Islet of Langerhans (tissue), 1 donor: ENCODE measurements around the gene TPCN1.

ENCODE experiments used
- FAIRE-seq: peaks from one replicate; lab custom pipeline; 2011; peaks lifted over from hg19 to GRCh38; lab: Jason Lieb, UNC

TPCN1 gene

DNA sequence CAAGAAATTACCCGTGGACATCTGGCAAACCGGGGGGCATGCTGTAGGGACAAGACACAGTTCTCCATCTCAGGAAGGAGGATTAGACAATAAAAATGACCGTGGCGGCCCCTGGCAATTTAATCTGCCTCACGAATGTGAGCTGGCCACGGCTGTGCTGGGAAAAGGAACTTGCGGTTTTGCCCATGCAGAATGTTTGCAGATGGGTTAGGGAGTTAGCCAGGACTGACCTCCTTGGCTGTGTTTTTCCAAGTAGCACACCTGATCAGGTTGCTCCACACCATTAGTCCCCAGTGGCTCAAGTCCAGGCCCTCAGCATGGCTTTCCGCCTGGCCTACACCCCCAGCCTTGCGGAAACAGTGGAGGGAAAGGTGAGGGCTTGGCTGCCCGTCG is 20.8 kb downstream of the TPCN1 start:
- no peak for FAIRE-seq

DNA sequence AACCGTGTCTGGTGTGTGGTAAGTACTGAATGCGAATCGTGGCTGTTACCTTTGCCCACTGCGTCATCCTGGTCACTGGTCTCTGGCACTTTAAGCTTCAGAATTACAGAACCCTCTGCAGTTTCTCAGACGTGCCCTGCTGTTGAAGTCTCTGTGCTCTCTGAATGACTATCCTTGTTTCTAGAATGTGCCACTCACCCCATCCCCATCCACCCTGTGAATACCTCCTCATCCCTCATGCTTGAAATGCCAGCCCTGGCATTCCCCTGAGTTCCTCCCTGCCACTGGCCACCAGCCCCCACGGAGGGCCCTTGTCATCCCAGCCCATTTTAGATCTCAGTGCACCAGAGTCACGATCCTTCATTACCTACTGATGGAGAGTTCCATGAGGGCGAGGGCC is 21.3 kb downstream of the TPCN1 start:
- no peak for FAIRE-seq

DNA sequence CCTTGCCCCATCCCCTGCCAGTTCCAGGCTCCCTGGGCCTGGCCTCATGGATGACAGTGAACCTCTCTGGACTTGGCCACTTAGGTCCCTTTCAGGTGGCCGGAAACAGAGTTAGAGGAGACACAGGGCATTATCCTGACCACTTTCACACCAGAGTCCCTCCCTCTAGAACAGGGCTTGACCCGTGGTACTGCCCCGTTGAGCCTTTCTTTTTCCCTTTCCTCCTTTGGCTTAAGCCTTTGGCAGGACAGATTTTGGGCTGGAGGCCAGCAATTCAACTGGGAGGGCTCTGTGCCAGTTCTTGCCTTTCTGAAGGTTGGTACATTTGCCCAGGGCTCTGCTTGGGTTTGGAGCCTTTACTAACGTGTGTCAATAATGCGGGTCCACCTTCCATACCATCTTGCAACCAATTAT is 22.8 kb downstream of the TPCN1 start:
- FAIRE-seq = no peak

GRCh38 chr12:113244478-113244958 is 23.3 kb downstream of the TPCN1 start:
- no peak for FAIRE-seq

- peak; percentile 68 for FAIRE-seq
Measured at GRCh38 chr12:113245695-113246477, 24.6 kb downstream of the TPCN1 start.

DNA sequence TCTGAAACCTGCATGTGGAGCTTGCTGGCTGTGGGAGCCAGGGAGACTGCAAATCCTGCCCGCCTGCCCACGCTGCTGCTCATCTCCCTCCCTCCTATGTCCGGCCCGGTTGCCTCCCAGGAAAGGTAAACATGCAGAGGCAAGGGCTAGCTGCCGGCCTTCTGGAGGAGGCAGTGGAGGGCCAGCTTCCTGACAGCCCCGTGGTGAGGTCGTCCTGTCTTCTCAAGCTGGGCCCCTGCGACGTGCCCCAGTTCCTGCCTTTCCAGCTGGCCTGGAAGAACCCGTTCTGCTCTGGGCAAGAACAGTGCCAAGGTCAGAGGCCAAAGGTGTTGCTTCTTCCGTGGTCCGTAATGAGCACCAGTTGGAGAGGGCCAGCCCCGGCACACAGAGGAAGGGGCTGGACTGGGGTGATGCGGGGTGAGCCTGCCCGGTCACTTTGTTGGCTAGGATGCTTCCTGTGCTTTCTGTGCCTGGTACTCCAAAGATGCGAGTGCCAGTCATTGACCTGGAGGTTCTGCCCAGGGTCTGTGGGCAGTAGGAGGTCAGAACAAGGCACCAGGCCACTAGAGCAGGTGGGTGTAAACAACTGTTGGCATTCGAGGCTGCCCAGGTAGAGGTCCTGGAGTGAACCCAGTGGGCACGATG is 25.3 kb downstream of the TPCN1 start:
- no peak for FAIRE-seq

- FAIRE-seq = no peak
Measured at GRCh38 chr12:113247123-113248050, 26.1 kb downstream of the TPCN1 start.

DNA sequence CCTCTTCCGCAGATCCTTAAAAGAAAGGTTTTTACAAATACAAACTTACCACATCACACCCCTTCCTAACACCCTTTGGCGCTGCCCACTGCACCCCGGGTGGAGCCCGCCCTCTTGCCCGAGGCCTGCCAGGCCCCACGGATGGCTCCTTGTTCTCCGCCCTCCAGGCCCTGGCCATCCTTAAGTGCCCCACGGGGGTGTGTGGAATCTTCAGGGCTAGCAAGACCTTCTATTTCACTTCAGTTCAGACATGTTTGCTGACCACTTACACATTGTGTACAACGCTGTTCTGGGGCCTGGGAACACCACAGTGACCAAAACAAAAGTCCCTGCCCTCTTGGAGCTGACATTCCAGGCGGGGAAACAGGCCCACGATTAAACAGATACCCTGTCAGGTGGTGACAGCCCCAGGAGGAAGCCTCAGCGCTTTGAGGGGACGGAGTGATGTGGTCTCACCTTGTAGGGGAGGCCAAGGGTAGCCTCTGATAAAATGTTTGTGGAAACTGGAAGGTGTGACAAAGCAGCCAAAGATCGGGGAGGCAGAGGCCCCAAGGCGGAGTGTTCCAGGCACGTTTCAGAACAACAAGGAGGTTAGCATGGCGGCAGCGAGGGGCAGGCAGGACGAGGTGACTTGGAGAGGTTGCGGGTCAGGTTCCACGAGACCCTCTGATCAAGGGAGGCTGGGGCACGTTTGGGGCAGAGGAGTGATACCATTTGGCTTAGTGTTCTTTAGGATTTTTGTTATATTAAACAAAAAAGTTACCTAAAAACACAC is 27.0 kb downstream of the TPCN1 start:
- no peak for FAIRE-seq

DNA sequence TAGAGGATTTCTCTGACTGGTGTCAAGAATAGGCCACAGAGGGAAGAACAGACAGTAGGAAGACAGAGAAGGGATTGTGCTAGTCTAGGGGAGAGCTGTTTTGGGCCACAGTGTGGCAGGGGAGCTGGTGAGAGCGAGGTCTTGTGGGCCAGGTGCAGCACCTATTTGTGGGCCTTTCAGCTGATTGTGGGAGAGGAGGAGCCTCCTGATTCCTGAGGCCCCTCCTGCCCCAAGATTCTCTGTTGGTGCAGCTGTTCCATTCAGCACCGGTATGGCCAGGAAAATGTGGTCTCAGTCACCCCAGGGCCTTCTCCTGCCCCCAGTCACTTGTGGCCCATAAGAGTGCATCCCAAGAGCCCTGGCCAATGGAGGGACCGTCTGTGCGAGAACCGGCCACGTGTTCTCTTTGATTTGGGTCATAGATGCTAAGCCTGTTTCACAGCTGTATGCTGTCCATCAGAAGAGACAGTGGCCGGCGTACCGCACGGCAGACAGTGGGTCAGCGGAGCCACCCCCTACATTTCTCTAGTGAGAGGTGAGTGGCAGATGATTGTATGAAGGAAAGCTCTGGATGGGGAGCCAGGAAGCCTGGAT is 27.7 kb downstream of the TPCN1 start:
- FAIRE-seq = no peak

DNA sequence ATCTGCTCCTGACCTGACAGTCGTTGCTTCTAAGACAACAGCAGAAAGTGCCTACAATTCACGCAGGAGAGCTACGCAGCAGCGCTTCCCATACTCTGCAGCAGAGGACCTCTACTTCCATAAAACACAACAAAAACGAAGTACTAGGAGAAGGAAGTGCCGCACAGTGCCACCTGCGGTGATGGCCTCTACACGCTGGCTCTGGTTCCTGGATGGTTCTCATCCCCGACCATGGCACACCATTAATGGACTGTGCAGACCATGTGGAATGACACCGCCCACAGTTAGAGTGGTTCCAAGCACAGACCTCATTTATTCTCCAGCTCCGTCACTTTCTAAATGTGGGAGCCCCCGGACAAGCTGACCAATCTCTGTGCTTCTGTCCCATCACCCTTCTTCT is 28.3 kb downstream of the TPCN1 start:
- no peak for FAIRE-seq

- no peak for FAIRE-seq
Measured at GRCh38 chr12:113250045-113250444, 28.8 kb downstream of the TPCN1 start.

- no peak for FAIRE-seq
Measured at GRCh38 chr12:113251404-113252070, 30.3 kb downstream of the TPCN1 start.

DNA sequence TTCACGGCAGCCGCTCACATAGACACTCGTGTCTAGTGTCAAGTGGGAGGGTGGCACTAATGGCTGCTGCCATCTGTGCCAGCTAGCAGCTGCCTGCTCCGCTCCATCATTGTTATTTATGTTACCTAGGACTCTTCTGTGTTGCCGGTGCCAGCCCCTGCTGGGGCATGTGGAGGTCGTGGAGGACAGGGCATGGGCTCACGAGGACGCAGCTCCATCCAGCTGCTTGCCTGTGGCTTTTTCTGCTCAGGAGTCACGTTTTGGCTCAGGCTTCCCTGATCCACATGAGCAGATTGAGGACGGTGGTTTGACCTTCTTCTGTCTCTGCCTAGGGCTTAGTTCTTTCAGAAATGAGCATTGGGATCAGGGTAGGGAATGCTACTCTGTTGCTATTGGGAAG is 31.2 kb downstream of the TPCN1 start:
- FAIRE-seq = no peak

- FAIRE-seq = no peak
Measured at GRCh38 chr12:113253532-113254285, 32.4 kb downstream of the TPCN1 start.

DNA sequence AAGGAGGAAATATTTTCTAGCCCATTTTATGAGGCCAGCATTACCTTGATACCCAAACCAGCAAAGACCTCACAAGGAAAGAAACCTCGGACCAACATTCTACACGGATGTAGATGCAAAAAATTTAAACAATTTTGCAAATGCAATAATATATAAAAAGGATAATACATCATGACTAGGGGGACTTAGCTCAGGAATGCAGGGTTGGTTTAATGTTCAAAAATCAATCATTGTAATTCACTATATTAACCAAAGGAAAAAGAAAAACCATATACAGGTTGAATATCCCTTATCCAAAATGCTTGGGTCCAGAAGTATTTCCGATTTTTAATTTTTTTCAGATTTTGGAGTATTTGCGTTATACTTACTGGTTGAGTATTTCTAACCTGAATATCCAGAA is 33.0 kb downstream of the TPCN1 start:
- no peak for FAIRE-seq

DNA sequence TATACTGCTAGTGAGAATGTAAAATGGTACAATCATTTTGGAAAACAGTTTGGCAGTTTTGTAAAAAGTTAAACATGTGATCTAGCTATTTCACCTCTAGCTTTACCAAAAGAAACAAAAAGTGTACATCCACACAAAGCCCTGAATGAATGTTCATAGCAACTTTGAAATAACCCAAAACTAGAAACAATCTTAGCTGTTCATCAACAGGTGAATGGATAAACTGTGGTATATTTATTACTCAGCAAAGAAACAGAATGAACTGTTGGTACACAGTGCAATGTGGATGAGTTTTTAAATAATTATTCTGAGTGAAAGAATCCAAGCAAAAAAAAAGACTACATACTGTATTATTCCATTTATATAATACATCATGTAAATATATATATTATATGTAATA is 36.3 kb downstream of the TPCN1 start:
- FAIRE-seq = peak; percentile 24

DNA sequence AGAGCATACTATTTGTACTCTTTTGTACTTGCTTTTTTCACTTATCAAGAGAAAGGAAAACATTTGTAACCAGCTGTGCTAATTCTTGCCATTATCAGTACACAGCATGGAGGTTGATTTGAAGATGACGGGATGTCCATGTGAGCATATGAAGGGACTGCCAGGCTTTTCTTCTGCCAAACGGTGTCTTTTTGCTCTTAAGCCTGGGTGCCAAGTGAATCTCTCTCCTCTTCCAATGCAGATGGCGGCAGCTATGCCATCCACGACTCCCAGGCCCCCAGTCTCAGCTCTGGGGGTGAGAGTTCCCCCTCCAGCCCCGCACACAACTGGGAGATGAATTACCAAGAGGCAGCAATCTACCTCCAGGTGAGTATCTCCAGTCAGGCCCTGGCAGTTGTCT is 38.9 kb downstream of the TPCN1 start:
- FAIRE-seq = no peak

DNA sequence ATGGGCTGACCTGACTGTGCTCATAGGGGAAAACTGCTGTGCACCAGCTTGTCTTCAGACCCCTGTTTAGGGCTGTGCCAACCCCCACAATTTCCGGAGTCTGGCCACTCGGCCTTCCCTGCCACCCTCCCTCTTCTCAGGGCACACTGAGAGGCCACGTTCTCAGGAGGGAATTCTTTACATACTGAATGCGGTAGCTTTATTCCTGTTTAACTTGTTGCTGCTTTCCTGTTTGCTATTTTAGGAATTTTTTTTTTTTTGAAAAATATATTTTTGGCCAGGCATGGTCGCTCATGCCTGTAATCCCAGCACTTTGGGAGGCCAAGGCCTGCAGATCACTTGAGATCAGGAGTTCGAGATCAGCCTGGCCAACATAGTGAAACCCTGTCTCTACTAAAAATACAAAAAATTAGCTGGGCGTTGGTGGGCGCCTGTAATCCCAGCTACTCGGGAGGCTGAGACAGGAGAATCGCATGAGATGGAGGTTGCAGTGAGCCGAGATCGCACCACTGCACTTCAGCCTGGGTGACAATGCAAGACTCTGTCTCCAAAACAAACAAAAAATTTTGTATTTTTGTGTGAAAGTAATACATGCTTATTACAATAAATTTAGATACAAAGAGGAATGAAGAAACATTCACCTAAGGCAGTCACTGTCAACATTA is 39.5 kb downstream of the TPCN1 start:
- no peak for FAIRE-seq

DNA sequence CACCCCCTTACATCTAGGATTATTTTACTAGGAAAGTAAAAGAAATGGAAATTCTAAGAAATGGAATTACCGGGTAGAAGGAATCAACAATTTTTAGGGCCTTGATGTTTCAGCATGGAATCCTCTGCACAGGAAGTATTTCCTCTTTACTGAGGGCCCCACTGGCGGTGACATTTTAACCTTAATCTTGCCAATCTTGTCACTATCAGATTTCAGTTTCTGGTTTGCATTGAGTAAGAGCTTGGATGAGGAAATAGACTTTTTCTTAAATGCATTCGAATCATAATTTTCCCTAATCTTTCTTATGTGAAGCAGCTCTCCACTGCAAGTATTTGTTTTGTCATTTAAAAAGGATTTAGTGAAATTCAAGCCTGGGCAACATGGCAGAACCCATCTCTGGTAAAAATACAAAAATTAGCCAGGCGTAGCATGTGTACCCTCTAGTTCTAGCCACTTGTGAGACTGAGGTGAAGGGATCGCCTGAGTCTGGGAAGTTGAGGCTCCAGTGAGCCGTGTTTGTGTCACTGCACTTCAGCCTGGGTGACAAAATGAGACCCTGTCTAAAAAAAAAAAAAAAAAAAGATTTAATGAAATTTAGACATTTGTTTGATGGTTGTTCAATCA is 40.7 kb downstream of the TPCN1 start:
- no peak for FAIRE-seq
